Activated CD8-positive, alpha-beta memory T cell treated with anti-CD3 and anti-CD28 coated beads, Interleukin-2, amount 10 ng/mL, durations not matched to agents 7 days and 5 days (primary cell): Measurements from ENCODE around the gene C5AR2. TPM values are rescaled to one million over a fixed set of nuclear protein-coding genes. Genes with fewer than 3 reads are reported as not detected.

Experiments used
- ATAC-seq: fragments of 150-1000 bp; cut with Tn5 transposase; one replicate; pipeline ENCODE4 v1.10.0; 2021; ENCODE audit warnings: moderate library complexity
- CTCF ChIA-PET: fragments of 350-600 bp; sonication (Branson Sonifier 250); formaldehyde crosslinking; loops from one replicate; lab custom pipeline; 2021; ENCODE audit warnings: antibody characterized with exemption; lab: Charles Lee
- DNase-seq: peaks from one replicate; pipeline ENCODE4 v3.0.0-alpha.2; 2020
- H3K27ac Mint-ChIP-seq: one replicate; pipeline ENCODE4 v1.8.0; 2021; ENCODE audit warnings: mild to moderate bottlenecking, mixed read lengths
- H3K27me3 Mint-ChIP-seq: one replicate; pipeline ENCODE4 v1.8.0; 2021; ENCODE audit warnings: mixed read lengths
- H3K36me3 Mint-ChIP-seq: one replicate; pipeline ENCODE4 v1.8.0; 2021; ENCODE audit warnings: mild to moderate bottlenecking, mixed read lengths
- H3K4me1 Mint-ChIP-seq: one replicate; pipeline ENCODE4 v1.8.0; 2021; ENCODE audit warnings: mixed read lengths
- H3K4me3 Mint-ChIP-seq: one replicate; pipeline ENCODE4 v1.8.0; 2021; ENCODE audit warnings: mild to moderate bottlenecking, moderate library complexity, mixed read lengths
- H3K9me3 Mint-ChIP-seq: one replicate; pipeline ENCODE4 v1.8.0; 2022; ENCODE audit warnings: low read depth, mixed read lengths
- total RNA-seq, 2 experiments: library from RNA; stranded (reverse); gene quantifications; one replicate each; pipeline ENCODE4 v1.2.3, GENCODE V29; 2021

The C5AR2 gene
- total RNA-seq, 2 experiments from 2014 or later: 0.07 to 0.29 TPM

GRCh38 chr19:47312366-47313006 lies 19.5 kb upstream of the C5AR2 start:
- H3K27me3 Mint-ChIP-seq: peaks cover 7% of the 10 kb centered on the region
- H3K4me1 Mint-ChIP-seq: no peaks in the 10 kb centered on the region
- CTCF ChIA-PET: no interaction called here
- H3K27ac Mint-ChIP-seq: no peak overlapping the region
- ATAC-seq: no peak
- no peak overlapping the region for H3K4me3 Mint-ChIP-seq
- DNase-seq: no peak
- H3K9me3 Mint-ChIP-seq: no peaks in the 10 kb centered on the region
- H3K36me3 Mint-ChIP-seq: no peaks in the 10 kb centered on the region

GRCh38 chr19:47313754-47314295 lies 18.1 kb upstream of the C5AR2 start:
- DNase-seq: no peak
- Mint-ChIP-seq H3K27ac (no peak overlapping the region), H3K27me3 (peaks cover 7% of the 10 kb centered on the region)

GRCh38 chr19:47315125-47315821 lies 16.7 kb upstream of the C5AR2 start:
- ATAC-seq (no peak), DNase-seq (no peak)
- Mint-ChIP-seq H3K27ac (no peak overlapping the region), H3K9me3 (no peaks in the 10 kb centered on the region), H3K4me3 (no peak overlapping the region), H3K4me1 (no peaks in the 10 kb centered on the region), H3K36me3 (no peaks in the 10 kb centered on the region), H3K27me3 (peaks cover 6% of the 10 kb centered on the region)
- CTCF ChIA-PET: interaction anchor here (0.7 to 3.4 kb wide), 4 partner anchors 10 to 77 kb away, joined by 4 to 14 read pairs (median 4); no protein-coding TSS in a partner anchor

More at GRCh38 chr19:47313754-47314295, 18.1 kb upstream of the C5AR2 start:
- no peak for ATAC-seq
- Mint-ChIP-seq H3K36me3 (no peaks in the 10 kb centered on the region), H3K9me3 (no peaks in the 10 kb centered on the region), H3K4me1 (no peaks in the 10 kb centered on the region), H3K4me3 (no peak overlapping the region)
- CTCF ChIA-PET: no interaction called here

GRCh38 chr19:47316513-47316912 lies 15.5 kb upstream of the C5AR2 start:
- CTCF ChIA-PET: interaction anchor here (3.4 kb wide), 1 partner anchor 11 kb away, joined by 14 read pairs; no protein-coding TSS in a partner anchor
- no peaks in the 10 kb centered on the region for H3K9me3 Mint-ChIP-seq
- peaks cover 8% of the 10 kb centered on the region for H3K27me3 Mint-ChIP-seq
- ATAC-seq (no peak), DNase-seq (no peak)
- H3K36me3 Mint-ChIP-seq: no peaks in the 10 kb centered on the region
- no peak overlapping the region for H3K4me3 Mint-ChIP-seq
- H3K4me1 Mint-ChIP-seq: no peaks in the 10 kb centered on the region
- no peak overlapping the region for H3K27ac Mint-ChIP-seq

GRCh38 chr19:47319923-47320871 lies 11.8 kb upstream of the C5AR2 start:
- no peak for DNase-seq
- no peaks in the 10 kb centered on the region for H3K36me3 Mint-ChIP-seq
- CTCF ChIA-PET: interaction anchor here (1.0 kb wide), 1 partner anchor 29 kb away, joined by 3 read pairs; the partner anchor contains the start of gene DHX34
- ATAC-seq: no peak
- no peaks in the 10 kb centered on the region for H3K9me3 Mint-ChIP-seq
- peaks cover 13% of the 10 kb centered on the region for H3K27me3 Mint-ChIP-seq
- no peak overlapping the region for H3K27ac Mint-ChIP-seq
- no peaks in the 10 kb centered on the region for H3K4me1 Mint-ChIP-seq
- no peak overlapping the region for H3K4me3 Mint-ChIP-seq

GRCh38 chr19:47321630-47322029 lies 10.3 kb upstream of the C5AR2 start:
- H3K4me3 Mint-ChIP-seq: no peak overlapping the region
- H3K9me3 Mint-ChIP-seq: no peaks in the 10 kb centered on the region
- H3K27ac Mint-ChIP-seq: no peak overlapping the region
- DNase-seq: no peak
- H3K36me3 Mint-ChIP-seq: no peaks in the 10 kb centered on the region
- ATAC-seq: no peak
- H3K27me3 Mint-ChIP-seq: peaks cover 11% of the 10 kb centered on the region
- CTCF ChIA-PET: interaction anchor here (1.0 kb wide), 1 partner anchor 28 kb away, joined by 3 read pairs; the partner anchor contains the start of gene DHX34
- H3K4me1 Mint-ChIP-seq: no peaks in the 10 kb centered on the region

- Mint-ChIP-seq H3K27me3 (peaks cover 11% of the 10 kb centered on the region), H3K9me3 (no peaks in the 10 kb centered on the region)
- CTCF ChIA-PET: no interaction called here
Observed at GRCh38 chr19:47322058-47322457, 9.9 kb upstream of the C5AR2 start.

GRCh38 chr19:47323409-47323808 lies 8.6 kb upstream of the C5AR2 start:
- Mint-ChIP-seq H3K4me3 (no peak overlapping the region), H3K9me3 (no peaks in the 10 kb centered on the region), H3K4me1 (no peaks in the 10 kb centered on the region), H3K27me3 (peaks cover 11% of the 10 kb centered on the region), H3K27ac (no peak overlapping the region), H3K36me3 (no peaks in the 10 kb centered on the region)
- DNase-seq (no peak), ATAC-seq (no peak)
- CTCF ChIA-PET: interaction anchor here (1.1 to 1.9 kb wide), 3 partner anchors 19 to 27 kb away, joined by 3 to 8 read pairs (median 3); partner anchors contain the start of gene DHX34

More at GRCh38 chr19:47322058-47322457, 9.9 kb upstream of the C5AR2 start:
- DNase-seq: no peak
- no peaks in the 10 kb centered on the region for H3K36me3 Mint-ChIP-seq
- no peaks in the 10 kb centered on the region for H3K4me1 Mint-ChIP-seq
- H3K4me3 Mint-ChIP-seq: no peak overlapping the region
- H3K27ac Mint-ChIP-seq: no peak overlapping the region
- no peak for ATAC-seq

- DNase-seq (no peak), ATAC-seq (no peak)
- Mint-ChIP-seq H3K27ac (no peak overlapping the region), H3K36me3 (no peaks in the 10 kb centered on the region), H3K4me3 (no peak overlapping the region), H3K9me3 (no peaks in the 10 kb centered on the region), H3K27me3 (peaks cover 11% of the 10 kb centered on the region), H3K4me1 (no peaks in the 10 kb centered on the region)
- CTCF ChIA-PET: interaction anchor here (1.1 to 1.9 kb wide), 2 partner anchors 19 to 25 kb away, joined by 3 to 8 read pairs; partner anchors contain the start of gene DHX34
Observed at GRCh38 chr19:47323872-47324271, 8.1 kb upstream of the C5AR2 start.

- DNase-seq: no peak
- no peaks in the 10 kb centered on the region for H3K4me1 Mint-ChIP-seq
Observed at GRCh38 chr19:47324502-47324901, 7.5 kb upstream of the C5AR2 start.

GRCh38 chr19:47330466-47330869 lies 1.5 kb upstream of the C5AR2 start:
- CTCF ChIA-PET: interaction anchor here (0.7 to 1.2 kb wide), 3 partner anchors 19 to 36 kb away, joined by 3 to 10 read pairs (median 4); partner anchors contain the start of gene DHX34
- Mint-ChIP-seq H3K9me3 (no peaks in the 10 kb centered on the region), H3K36me3 (no peaks in the 10 kb centered on the region), H3K4me3 (no peak overlapping the region), H3K27me3 (peaks cover 1% of the 10 kb centered on the region), H3K27ac (no peak overlapping the region), H3K4me1 (no peaks in the 10 kb centered on the region)
- ATAC-seq (no peak), DNase-seq (no peak)

More at GRCh38 chr19:47324502-47324901, 7.5 kb upstream of the C5AR2 start:
- CTCF ChIA-PET: no interaction called here
- H3K27ac Mint-ChIP-seq: no peak overlapping the region
- no peak overlapping the region for H3K4me3 Mint-ChIP-seq
- H3K9me3 Mint-ChIP-seq: no peaks in the 10 kb centered on the region
- ATAC-seq: no peak
- H3K27me3 Mint-ChIP-seq: peaks cover 11% of the 10 kb centered on the region
- no peaks in the 10 kb centered on the region for H3K36me3 Mint-ChIP-seq

- DNase-seq (no peak), ATAC-seq (no peak)
- Mint-ChIP-seq H3K27ac (no peak overlapping the region), H3K4me3 (no peak overlapping the region), H3K4me1 (peaks cover 6% of the 10 kb centered on the region), H3K27me3 (no peaks in the 10 kb centered on the region), H3K36me3 (no peaks in the 10 kb centered on the region), H3K9me3 (no peaks in the 10 kb centered on the region)
- CTCF ChIA-PET: no interaction called here
Observed at GRCh38 chr19:47331490-47331889, 485 bp upstream of the C5AR2 start.
